ENCODE results near the gene OTOA. TPM values are rescaled to one million over a fixed set of nuclear protein-coding genes. Genes with fewer than 3 reads are reported as not detected.
"Not testable (repeated sequence)": the region's sequence is repeated elsewhere in the genome, so short reads cannot be mapped to it uniquely, and the experiment has no call there.

Gene OTOA
- total RNA-seq, 1 donor from 2014 or later: not detected

- no peak for DNase-seq (ENCODE audit: low read depth in 2 of 2)
These were observed 21.9 kb upstream of the OTOA start for GRCh38 chr16:21641916-21642315.

- no peak for DNase-seq (ENCODE audit: low read depth in 2 of 2)
These were observed 20.9 kb upstream of the OTOA start for GRCh38 chr16:21642861-21643260.

- DNase-seq (ENCODE audit: low read depth in 2 of 2): no peak
These were observed 20.0 kb upstream of the OTOA start for GRCh38 chr16:21643785-21644184.

GRCh38 chr16:21644674-21645073, 19.1 kb upstream of the OTOA start:
- no peak for DNase-seq (ENCODE audit: low read depth in 2 of 2)

GRCh38 chr16:21645261-21645721, 18.5 kb upstream of the OTOA start:
- DNase-seq (ENCODE audit: low read depth in 2 of 2): peak; percentile 34

GRCh38 chr16:21646091-21646490, 17.7 kb upstream of the OTOA start:
- DNase-seq (ENCODE audit: low read depth in 2 of 2): peak; percentile 59 to 62

- no peak for DNase-seq (ENCODE audit: low read depth in 2 of 2)
These were observed 16.8 kb upstream of the OTOA start for GRCh38 chr16:21646721-21647561.

- DNase-seq (ENCODE audit: low read depth in 2 of 2): no peak
These were observed 16.1 kb upstream of the OTOA start for GRCh38 chr16:21647562-21648164.

GRCh38 chr16:21649826-21650406, 13.9 kb upstream of the OTOA start:
- not testable (repeated sequence) for DNase-seq (ENCODE audit: low read depth in 2 of 2)

GRCh38 chr16:21650521-21650920, 13.2 kb upstream of the OTOA start:
- DNase-seq (ENCODE audit: low read depth in 2 of 2): no peak

- no peak for DNase-seq (ENCODE audit: low read depth in 2 of 2)
These were observed 12.3 kb upstream of the OTOA start for GRCh38 chr16:21651515-21651914.

GRCh38 chr16:21652453-21652852, 11.3 kb upstream of the OTOA start, which contains the start of gene IGSF6:
Gene IGSF6 (minus strand): TSS chr16:21652608. CDS start chr16:21652598, 10 bp downstream.
- no peak for DNase-seq (ENCODE audit: low read depth in 2 of 2)

- no peak for DNase-seq (ENCODE audit: low read depth in 2 of 2)
These were observed 10.2 kb upstream of the OTOA start for GRCh38 chr16:21653571-21653970.

GRCh38 chr16:21654466-21654865, 9.3 kb upstream of the OTOA start:
- DNase-seq (ENCODE audit: low read depth in 2 of 2): peak in 1 of 2 donors; percentile 31

- DNase-seq (ENCODE audit: low read depth in 2 of 2): no peak
These were observed 8.9 kb upstream of the OTOA start for GRCh38 chr16:21654881-21655280.

GRCh38 chr16:21656795-21657768, 6.7 kb upstream of the OTOA start:
- DNase-seq (ENCODE audit: low read depth in 2 of 2): peak; percentile 41 to 67

- no peak for DNase-seq (ENCODE audit: low read depth in 2 of 2)
These were observed 4.6 kb upstream of the OTOA start for GRCh38 chr16:21659124-21659523.

GRCh38 chr16:21664801-21665492, 1.2 kb downstream of the OTOA start:
- DNase-seq (ENCODE audit: low read depth in 2 of 2): no peak

- DNase-seq (ENCODE audit: low read depth in 2 of 2): no peak
These were observed 3.0 kb downstream of the OTOA start for GRCh38 chr16:21666772-21667171.

- no peak for DNase-seq (ENCODE audit: low read depth in 2 of 2)
These were observed 3.8 kb downstream of the OTOA start for GRCh38 chr16:21667575-21667974.

GRCh38 chr16:21673469-21673868, 9.7 kb downstream of the OTOA start:
- DNase-seq (ENCODE audit: low read depth in 2 of 2): no peak
